Left lung (tissue), 10 donors: Measurements from ENCODE around the gene SMR3A. TPM values are rescaled to one million over a fixed set of nuclear protein-coding genes. Genes with fewer than 3 reads are reported as not detected.

Experiments
- ATAC-seq: fragments of 200-7000 bp; cut with Tn5 transposase; one replicate; pipeline ENCODE4 v1.9.1; 2020; ENCODE audit warnings: moderate library complexity
- DNase-seq, 4 donors: peaks; one replicate each; pipeline ENCODE4 v3.0.0-alpha.2; 2013 to 2020
- H3K27ac ChIP-seq, 2 donors: fragments of 200-600 bp; sonication (generic) in 1 of 2; one replicate each; pipeline versions ENCODE4 v1.5.0 to v1.8.0; 2020 to 2021
- H3K27me3 ChIP-seq, 2 donors: fragments of 200-600 bp; sonication (generic) in 1 of 2; one replicate each; pipeline versions ENCODE4 v1.5.0 to v1.8.0; 2020 to 2021
- H3K36me3 ChIP-seq, 2 donors: fragments of 200-600 bp; sonication (generic) in 1 of 2; one replicate each; pipeline versions ENCODE4 v1.5.0 to v1.8.0; 2020 to 2021
- H3K4me1 ChIP-seq, 2 donors: fragments of 200-600 bp; one replicate each; pipeline ENCODE4 v1.8.0; 2021
- H3K4me3 ChIP-seq, 2 donors: fragments of 200-600 bp; sonication (generic) in 1 of 2; one replicate each; pipeline versions ENCODE4 v1.5.0 to v1.8.0; 2020 to 2021; ENCODE audit warnings: mild to moderate bottlenecking in 1 of 2
- H3K9me3 ChIP-seq, 2 donors: fragments of 200-600 bp; sonication (generic) in 1 of 2; one replicate each; pipeline versions ENCODE4 v1.5.0 to v1.8.0; 2020 to 2021
- CTCF ChIP-seq, 2 donors: fragments of 200-600 bp; sonication (generic) in 1 of 2; IDR thresholded peaks; one replicate each; pipeline versions ENCODE4 v1.5.0 to v1.8.0; 2021; ENCODE audit warnings: antibody characterized with exemption in 2 of 2
- intact Hi-C, 2 donors: fragments of 100-400 bp; cut with DNase I; formaldehyde crosslinking; loops; one replicate each; pipeline versions ENCODE4 v1.11.2 to v1.14.2; 2022
- polyA plus RNA-seq, 6 donors: library from polyadenylated mRNA; unstranded; fragments of 120-200 nt; gene quantifications; one replicate each; pipeline ENCODE4 v1.2.1, GENCODE V29; 2013; ENCODE audit not compliant: insufficient read length in 6 of 6
- total RNA-seq, 2 donors: library from RNA; stranded (reverse); fragmentation: NEBNext Ultra II Directional; extraction: Animal tissue kit (Norgen Biotek cat#: 25700); gene quantifications; one replicate each; pipeline ENCODE4 v1.2.1, GENCODE V29; 2021
- donor health status: DM: no; HTN: yes; CAD: no.
- donor health status: DM: no; HTN: no; CAD: no.

The SMR3A gene
- total and polyA plus RNA-seq, 8 donors, result not detected

- Histone ChIP-seq H3K4me1 (no peaks in the 10 kb centered on the region), H3K4me3 (no peak overlapping the region), H3K27me3 (no peaks in the 10 kb centered on the region), H3K27ac (no peak overlapping the region), H3K36me3 (no peaks in the 10 kb centered on the region), H3K9me3 (no peaks in the 10 kb centered on the region)
- ATAC-seq, result no peak
- no peak for DNase-seq
- no peak for TF ChIP-seq CTCF (IDR thresholded peaks at IDR 0.05)
- intact Hi-C loops, result no loop called here
Measured at GRCh38 chr4:70336043-70336442, 24.5 kb upstream of the SMR3A start.

DNA sequence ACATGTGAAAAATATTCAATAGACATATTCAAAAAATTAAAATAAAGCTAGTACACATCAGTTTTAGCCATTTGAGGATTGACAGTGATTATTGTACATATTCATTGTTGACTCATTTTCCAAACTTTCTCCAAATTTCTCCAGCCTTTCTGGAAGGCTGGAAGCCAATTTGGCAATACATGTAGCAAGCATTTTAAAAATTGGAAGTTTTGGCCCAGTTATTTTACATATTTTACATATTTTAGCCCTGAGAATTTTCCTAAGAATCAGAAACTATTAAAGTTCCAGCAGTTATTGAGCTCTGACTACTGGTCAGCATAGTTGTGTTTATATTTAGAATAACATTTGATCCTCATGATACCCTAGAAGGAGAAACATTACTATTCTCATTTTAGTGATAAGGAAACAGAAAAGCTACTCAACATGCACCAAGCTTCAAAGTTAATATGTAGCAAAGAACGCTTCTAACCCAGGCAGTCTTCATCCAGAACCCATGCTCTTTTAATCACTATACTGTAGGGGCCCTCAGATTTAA, 22.6 kb upstream of the SMR3A start:
- no peak overlapping the region for H3K4me3 ChIP-seq
- H3K9me3 ChIP-seq, result no peaks in the 10 kb centered on the region
- intact Hi-C loops, result no loop called here
- DNase-seq (no peak), ATAC-seq (no peak)
- no peaks in the 10 kb centered on the region for H3K4me1 ChIP-seq
- TF ChIP-seq CTCF (IDR thresholded peaks at IDR 0.05), result no peak
- no peaks in the 10 kb centered on the region for H3K36me3 ChIP-seq
- no peaks in the 10 kb centered on the region for H3K27me3 ChIP-seq
- no peak overlapping the region for H3K27ac ChIP-seq

GRCh38 chr4:70356185-70356584, 4.4 kb upstream of the SMR3A start:
- TF ChIP-seq CTCF (IDR thresholded peaks at IDR 0.05), result no peak
- ATAC-seq (no peak), DNase-seq (no peak)
- no peaks in the 10 kb centered on the region for H3K27me3 ChIP-seq
- H3K27ac ChIP-seq, result no peak overlapping the region
- no peaks in the 10 kb centered on the region for H3K9me3 ChIP-seq
- no peak overlapping the region for H3K4me3 ChIP-seq
- intact Hi-C loops, result no loop called here
- no peaks in the 10 kb centered on the region for H3K4me1 ChIP-seq
- H3K36me3 ChIP-seq, result no peaks in the 10 kb centered on the region

DNA sequence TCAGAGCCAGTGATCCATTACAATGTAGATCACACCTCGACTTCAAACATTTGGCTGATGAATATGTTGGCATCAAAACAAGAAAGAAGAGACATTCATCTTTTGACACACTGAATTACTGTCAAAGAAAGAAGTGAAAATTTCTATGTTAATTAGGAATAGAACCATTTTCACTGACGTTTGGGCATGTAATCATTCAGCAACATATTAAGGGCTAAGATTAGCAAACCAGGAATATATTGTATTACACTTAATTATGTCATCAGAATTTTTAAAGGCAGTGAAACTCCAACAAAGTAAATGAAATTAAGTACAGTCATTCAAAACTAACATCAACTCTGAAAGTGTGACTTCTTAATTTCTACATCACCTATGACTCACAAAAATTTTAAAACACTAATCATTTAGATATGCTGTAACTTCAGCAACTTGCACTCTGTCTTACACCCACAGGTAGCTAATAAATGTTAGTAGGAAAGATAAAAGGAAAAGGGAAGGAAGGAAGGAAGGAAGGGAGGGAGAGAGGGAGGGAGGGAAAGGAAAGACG, 1.4 kb upstream of the SMR3A start:
- Histone ChIP-seq H3K4me1 (no peaks in the 10 kb centered on the region), H3K9me3 (no peaks in the 10 kb centered on the region), H3K36me3 (no peaks in the 10 kb centered on the region), H3K4me3 (no peak overlapping the region), H3K27ac (no peak overlapping the region), H3K27me3 (no peaks in the 10 kb centered on the region)
- DNase-seq, result no peak
- ATAC-seq, result no peak
- intact Hi-C loops, result no loop called here
- no peak for TF ChIP-seq CTCF (IDR thresholded peaks at IDR 0.05)

- no peaks in the 10 kb centered on the region for H3K27me3 ChIP-seq
- H3K4me1 ChIP-seq, result no peaks in the 10 kb centered on the region
- no peaks in the 10 kb centered on the region for H3K36me3 ChIP-seq
- DNase-seq (no peak), ATAC-seq (no peak)
- H3K9me3 ChIP-seq, result no peaks in the 10 kb centered on the region
- intact Hi-C loops, result no loop called here
- no peak overlapping the region for H3K27ac ChIP-seq
- TF ChIP-seq CTCF (IDR thresholded peaks at IDR 0.05), result no peak
- no peak overlapping the region for H3K4me3 ChIP-seq
Measured at GRCh38 chr4:70364002-70364401, 3.4 kb downstream of the SMR3A start.
